COLO829 (cell line): Measurements from ENCODE around the gene CHST15.
"Not testable (repeated sequence)": the region's sequence is repeated elsewhere in the genome, so short reads cannot be mapped to it uniquely, and the experiment has no call there.

Experiments
- DNase-seq: peaks from one replicate; pipeline ENCODE4 v3.0.0; 2012; ENCODE audit warnings: low spot score

The CHST15 gene

DNA sequence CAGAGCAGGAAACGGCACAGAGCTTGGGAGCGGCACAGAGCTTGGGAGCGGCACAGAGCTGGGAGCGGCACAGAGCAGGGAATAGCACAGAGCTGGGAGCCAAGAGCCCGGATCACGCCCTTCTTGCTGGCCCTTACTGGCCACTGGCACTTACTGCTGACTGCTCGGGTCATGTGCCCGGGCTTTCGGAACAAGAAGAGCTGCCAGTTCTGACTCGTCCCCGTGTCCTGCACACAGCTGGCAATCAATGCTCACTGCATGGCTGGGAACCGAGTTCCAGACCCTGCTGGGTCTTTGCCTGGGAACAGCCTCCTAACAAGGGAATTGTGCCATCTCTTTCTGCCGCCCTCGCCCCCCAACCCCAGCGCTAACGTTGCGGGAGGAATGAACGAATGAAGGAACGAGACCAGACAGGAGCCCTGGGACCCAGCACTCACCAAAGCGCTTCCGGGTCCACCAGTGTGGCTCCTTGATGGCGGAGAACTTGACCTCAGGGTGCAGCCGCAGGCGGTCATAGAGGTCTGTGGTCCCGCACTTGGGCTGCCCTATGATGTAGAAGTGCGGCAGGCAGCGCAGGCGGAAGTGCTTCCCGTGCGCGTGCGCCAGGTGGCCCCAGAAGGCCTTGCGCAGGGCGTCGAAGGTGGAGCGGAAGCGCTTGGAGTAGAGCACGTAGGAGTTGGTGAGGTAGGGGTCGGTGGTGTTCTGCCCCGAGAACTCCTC, 49.1 kb downstream of the CHST15 start:
- DNase-seq: no peak

DNA sequence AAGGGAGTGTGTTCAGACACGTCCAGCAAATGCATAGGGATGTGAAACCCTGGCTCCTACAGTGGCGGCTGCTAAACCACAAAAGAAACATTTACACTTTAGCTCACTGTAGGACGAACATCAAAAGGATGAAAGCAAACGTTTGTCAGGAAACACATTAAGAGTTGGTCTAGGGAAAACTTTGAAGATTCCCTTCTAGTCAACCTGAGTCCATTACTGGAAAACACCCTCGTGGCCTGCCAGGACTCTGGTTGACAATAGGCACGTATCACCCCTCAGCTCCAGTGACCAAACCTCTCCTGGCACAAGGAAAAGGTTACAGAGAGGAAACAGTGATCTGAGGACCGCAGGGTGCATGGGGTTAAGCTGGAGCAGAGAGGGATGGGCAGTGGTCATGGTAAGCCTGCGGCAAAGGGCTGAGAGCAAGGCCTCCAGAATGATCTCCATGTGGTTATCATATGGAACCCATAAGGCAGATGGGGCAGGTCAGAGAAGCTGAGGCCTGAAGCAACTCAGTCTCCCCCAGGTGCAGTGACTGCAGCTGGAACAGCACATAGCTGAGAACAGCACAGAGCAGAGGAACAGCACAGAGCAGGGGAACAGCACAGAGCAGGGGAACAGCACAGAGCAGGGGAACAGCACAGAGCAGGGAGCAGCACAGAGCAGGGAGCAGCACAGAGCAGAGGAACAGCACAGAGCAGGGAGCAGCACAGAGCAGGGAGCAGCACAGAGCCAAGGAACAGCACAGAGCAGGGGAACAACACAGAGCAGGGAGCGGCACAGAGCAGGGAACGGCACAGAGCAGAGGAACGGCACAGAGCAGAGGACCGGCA, 49.9 kb downstream of the CHST15 start:
- no peak for DNase-seq

DNA sequence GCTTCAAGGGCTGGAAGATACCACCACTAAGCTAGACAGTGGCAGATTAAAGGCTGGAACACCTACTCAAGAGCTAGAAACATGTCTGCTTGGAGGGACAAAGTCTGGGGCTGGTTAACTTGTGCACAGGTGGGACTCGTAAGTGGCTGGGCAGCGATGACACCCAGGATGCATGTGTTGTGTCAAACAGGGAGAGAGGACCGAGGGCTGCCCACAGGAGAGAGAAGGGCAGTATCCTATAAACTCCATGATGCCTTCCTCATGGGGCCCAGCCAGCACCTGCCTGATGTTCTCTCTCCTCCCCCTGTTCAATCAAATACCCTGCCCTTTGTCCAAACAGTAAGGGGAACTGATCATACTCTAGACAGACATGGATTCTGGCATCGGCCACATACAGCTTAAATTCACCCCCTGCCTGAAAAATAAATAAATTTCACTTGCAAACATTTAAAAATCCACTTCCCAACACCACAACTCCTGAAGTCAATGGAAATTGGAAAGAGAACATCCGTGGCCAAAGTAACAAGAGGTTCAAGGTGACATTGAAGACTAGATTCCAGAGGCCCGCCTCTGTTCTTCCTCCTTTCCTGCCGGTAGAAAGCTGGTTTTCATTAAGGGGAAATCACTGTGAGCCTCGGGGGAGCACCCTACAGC, 50.6 kb downstream of the CHST15 start:
- DNase-seq: no peak

DNA sequence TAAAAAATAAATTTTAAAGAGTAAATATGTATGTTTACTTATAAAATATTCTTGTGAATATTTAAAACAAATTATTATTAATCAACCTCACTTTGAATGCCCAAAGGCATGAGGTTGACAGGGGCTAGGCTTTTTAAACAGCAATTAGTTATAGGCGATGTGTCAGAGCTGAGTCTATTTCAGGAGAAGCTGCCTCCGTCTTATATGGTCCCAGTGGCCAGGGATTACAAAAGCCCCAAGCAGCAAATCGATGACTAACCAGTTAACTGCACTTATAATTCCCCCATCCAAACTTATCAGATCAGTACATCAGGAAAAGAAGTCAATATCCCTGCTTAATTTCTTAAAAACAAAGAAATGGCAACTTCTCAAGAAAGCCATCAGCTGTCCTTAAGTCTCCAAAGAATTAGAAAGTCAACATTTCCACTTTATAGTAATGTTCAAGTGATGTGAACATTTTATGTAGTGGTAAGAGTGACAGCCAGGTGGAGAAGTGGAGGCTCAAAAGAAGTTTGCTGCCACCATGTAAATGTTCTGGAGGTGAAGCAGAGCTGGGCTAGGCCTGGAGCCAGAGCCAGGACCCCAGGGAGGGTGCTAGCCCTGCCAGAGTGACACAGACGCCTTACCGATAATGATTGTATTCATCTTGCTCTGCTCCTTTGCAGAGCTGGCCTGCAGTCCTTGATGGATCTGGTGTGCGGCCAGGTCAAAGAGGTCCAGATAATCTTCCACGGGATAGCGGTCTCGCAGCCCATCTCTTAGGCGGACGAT, 51.5 kb downstream of the CHST15 start:
- DNase-seq: no peak

DNA sequence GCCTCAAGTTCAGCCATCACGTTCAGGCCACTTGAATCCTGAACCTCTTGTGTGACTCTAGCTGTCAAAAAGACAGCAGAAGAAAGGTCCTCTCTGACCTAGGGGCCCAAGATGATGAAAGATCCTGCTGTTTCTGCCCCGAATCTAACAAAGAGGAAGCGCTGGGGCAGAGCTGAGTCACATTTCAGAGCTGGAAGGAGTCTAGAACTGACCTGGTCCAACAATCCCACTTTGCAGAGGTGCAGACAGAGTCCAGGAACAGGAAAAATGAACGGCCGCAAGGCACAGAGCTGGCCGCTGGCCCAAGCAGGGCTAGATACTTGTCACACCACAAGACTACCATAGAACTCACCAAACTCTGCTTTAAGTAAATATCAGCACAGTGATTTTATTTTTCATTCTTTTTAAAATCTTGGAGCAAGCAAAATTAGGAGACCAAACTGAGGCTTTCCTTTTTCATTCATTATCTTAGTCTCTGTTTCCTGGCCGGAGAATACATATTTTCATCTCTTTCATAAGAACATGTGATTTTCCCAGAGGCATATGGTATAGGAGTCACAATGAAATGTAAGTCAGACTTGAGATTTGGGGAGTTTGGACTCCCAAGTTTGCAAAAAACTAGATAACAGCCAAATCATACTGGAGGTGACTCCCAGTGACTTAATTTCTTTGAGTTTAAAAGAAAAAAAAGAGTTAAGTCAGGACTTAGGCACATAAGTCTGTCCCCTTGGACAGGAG, 52.8 kb downstream of the CHST15 start:
- DNase-seq: no peak

DNA sequence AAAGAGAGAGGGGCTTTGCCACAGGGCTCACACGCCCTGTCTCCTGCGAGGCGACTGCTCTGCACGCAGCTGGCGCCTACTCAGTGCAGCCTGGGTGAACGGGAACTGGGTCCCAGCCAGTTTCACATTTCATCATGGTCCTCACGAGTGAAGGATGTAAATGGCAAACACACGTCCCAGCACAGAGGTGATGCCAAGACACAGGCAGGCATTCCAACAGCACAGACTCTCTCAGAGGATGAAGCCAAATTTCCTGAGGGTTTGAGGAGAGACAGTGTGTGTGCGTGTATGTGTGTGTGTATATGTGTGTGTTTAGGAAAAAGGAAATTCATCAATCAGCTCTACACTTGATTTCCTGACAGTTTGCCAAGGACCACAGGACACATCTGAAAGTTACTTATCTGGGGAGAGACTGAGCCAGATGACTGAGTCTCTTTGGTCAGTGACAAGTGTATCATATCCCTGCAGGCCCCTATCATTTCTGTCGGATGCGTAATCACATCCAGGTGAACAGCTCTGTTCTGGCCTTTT, 53.9 kb downstream of the CHST15 start:
- DNase-seq: no peak

DNA sequence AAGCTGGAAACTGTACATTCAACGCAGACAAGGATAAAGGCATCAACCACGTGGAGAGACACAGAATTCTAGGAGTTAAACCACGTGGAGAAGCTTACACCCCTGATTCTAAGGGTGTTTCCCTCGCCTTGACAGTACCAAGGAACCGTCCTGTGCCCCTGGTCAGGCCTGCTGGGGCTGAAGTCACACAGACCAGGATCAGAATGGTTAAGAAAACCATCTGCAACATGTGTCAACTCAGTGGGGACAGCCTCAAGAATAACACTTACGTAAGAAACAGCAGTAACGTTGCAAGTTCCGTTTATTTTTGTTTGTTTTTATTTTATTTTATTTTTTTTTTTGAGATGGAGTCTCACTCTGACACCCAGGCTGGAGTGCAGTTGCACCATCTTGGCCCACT, 55.6 kb downstream of the CHST15 start:
- DNase-seq: no peak

DNA sequence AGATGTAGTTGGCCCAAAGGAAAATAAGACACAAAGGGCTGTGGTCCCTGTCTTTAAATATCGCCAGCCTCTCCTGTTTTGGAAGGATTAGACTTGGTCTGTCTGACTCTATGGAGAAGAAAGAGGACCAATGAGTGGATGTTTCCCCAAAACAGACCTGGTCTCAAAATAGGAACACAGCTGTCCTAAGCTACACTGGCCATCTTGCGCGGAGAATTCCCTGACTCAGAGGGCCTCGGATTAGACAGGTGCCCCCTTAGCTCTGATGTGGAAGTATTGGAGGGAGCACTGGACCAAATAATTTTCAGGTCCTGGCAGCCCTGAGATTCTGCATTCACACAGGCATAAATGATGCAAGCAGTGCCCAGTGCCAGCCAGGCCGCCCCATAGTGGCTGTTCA, 56.1 kb downstream of the CHST15 start:
- DNase-seq: no peak

DNA sequence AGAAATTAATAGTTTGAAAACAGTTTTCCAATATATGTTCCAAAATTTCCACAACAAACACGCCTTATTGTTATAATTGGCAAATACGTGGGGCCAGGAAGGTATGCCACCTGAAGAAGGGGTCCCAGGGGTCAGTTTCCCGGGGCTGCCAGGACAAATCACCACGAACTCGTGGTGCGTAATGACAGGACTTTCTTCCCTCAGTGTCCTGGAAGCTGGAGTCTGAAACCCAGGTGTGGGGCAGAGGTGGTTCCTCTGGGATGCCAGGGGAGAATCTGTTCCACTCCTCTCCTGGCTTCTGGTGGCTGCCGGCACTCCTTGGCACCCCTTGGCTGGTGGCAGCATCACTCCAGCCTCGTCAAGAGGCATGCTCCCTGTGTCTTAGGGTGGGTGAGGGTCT, 56.7 kb downstream of the CHST15 start:
- DNase-seq: no peak

DNA sequence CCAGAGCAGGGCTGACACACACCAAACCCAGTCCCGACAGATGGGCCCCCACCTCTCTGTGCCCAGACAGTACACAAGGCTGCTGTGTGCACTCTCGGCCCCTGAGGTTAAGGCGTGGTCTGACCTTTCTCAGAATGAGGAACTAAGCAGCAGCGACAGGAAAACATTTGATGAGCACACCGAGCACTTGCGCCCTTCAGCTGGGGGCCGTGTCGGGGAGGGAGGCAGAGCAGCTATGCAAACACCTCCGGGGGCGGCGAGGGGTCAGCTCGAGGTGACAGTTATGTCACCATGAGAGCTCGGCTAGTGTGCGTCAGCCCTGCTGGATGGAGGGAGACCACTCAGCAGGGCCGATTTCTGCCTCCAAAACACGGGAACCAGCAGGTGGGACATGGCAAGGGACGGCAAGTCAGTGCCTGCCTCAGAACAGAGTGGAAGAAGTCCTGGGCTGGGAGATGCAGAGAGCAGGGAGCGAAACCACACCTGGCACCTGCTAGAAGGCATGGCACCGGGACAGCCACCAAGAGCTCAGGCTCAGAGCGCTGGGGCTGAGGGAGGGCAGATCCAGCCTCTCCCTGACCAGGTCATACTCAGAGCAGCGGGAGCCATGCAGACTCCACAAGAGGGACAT, 57.4 kb downstream of the CHST15 start:
- no peak for DNase-seq

DNA sequence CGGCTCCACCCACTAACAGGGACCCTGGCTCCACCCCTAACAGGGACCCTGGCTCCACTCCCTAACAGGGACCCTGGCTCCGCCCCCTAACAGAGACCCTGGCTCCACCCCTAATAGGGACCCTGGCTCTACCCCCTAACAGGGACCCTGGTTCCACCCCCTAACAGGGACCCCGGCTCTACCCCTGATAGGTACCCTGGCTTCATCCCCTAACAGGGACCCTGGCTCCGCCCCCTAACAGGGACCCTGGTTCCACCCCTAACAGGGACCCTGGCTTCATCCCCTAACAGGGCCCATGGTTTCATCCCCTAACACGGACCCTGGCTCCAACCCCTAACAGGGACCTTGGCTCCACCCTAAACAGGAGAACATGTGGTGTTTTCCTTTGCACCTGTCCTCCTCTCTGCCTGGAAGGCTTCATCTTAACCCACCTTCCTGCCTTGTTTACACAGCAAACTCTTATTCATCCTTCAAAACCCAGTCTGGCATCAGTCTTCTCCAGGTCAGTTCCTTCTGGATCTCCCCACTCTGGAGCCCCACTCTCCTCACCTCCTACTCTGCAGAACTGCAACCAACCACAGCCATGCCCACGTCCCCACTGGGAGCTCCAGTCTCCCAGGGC, 58.0 kb downstream of the CHST15 start:
- no peak for DNase-seq

DNA sequence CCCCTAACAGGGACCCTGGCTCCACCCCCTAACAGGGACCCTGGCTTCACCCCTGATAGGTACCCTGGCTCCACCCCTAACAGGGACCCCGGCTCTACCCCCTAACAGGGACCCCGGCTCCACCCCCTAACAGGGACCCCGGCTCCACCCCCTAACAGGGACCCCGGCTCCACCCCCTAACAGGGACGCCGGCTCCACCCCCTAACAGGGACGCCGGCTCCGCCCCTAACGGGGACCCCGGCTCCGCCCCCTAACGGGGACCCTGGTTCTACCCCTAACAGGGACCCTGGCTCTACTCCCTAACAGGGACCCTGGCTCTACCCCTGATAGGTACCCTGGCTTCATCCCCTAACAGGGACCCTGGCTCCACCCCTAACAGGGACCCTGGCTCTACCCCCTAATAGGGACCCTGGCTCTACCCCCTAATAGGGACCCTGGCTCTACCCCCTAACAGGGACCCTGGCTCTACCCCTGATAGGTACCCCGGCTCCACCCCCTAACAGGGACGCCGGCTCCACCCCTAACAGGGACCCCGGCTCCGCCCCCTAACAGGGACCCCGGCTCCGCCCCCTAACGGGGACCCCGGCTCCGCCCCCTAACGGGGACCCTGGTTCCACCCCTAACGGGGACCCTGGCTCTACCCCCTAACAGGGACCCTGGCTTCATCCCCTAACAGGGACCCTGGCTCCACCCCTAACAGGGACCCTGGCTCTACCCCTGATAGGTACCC, 58.7 kb downstream of the CHST15 start:
- not testable (repeated sequence) for DNase-seq

DNA sequence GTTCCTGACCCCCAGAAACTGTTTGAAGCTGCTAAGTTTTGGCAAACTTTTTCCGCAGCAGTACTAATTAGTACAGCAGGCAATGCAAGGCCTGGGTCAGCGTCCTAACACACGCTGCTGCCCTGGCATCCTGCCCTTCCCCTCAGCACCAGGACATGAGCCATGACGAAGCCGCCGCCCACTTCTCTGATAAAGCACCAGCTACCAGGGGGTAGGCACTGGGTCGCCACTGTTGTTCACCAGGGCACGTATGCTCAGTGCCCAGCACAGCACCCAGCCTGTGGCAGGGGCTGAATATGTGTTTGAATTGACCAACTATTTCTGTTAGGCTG, 59.5 kb downstream of the CHST15 start:
- no peak for DNase-seq

DNA sequence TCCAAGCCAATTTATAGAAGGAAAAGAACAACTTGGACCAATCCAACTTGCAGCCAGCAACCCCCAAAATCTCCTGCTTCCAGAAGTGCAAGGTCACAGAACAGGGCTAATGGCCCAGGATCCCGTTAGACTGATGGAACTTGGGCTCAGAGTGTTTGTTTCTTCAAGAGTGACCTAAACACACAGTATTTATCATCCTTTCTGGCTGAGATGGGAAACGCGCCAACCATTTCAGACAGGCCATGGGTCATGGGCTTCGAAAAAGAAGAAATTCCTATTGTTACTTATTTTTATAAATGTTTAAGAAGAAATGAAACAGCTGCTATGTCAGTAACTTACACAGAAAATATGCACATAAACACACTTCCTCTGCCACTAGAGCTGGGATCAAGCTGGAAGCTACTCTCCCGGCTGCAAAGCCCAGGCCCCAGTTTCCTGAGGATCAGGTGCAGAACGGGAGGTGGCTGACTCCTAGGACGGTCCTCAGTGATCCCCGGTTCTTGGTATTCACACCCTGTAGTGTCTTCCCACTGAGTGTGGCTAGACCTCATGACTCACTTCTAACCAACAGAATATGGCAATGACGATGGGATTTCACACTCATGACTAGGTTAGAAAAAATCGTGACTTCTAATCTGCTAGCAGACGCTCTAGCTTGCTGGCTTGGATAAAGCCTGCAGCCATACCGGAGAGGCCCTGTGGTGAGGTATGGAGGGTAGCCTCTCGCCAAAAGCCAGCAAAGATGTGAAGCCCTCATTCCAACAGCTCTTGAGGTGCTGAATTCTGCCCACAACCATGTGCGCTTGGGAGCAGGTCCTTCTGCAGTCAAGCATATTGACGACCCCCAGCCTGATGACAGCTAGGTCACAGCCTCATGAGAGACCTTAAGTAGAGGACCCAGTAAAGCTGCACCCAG, 60.2 kb downstream of the CHST15 start:
- no peak for DNase-seq

DNA sequence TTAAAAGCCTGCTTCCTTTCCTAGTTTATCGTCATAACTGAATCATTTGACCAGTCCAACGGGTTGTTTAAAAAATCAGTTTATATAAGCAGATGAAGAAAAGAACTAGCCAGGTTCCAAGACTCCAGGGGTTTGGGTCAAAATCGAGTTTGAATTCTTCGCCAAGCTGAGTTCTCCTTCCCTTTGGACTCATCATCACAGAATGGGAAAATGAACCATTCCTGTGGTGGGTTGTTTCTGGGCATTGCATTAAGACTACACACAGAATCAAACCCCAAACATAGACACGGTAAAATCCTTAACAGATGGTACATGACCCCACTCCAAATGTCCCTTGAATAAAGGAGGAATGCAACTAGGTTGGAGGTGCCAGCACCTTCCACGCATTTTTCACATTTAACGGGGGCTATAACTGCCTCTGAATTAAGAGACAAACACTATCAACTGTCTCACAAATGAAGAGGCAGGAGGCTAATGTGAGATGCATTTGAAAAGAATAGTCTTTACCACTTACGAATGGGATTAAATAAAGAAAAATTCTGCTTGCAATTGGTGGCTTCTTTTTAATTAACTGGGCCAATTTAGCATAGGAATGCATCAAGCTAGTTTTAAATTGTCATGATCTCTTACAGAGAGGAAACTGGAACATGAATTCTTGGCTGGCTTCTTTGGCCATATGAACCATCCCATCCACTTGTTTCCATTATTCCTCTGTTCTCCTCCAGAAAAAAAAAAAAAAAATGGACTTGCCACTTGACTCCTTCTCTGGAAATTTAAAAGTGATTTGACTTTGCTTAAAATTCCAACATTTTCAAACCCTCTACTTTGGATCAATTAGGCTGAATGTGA, 61.1 kb downstream of the CHST15 start:
- DNase-seq: no peak

DNA sequence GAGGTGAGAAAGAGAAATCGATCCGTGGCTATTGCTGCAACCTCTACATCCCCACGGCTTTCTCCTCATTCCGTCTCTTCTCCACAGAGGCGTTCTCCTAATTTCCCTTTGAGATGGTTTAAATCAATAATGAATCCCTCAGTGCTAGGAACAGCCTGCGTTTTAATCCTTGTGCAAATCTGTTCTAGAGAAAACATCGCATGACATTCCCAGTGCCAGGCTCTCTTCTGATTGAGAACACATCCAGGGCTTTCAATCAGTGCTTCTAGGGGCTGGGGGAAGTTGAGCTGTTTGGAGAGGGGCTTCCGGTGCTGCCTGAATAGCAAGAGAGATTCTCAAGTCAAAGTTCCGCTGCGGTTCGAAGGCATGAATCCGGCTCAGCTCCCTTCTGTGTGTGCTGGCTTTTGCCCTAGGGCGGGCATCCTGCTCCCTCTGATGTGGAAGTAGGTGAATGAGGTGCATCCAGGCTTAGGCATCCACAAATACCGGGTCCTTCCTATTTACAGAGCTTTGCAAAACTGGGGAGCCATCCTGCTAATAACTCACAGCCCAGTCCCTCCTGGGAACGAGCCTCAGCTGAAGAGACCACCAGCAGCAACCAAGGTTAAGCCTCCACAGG, 62.8 kb downstream of the CHST15 start:
- DNase-seq: no peak

DNA sequence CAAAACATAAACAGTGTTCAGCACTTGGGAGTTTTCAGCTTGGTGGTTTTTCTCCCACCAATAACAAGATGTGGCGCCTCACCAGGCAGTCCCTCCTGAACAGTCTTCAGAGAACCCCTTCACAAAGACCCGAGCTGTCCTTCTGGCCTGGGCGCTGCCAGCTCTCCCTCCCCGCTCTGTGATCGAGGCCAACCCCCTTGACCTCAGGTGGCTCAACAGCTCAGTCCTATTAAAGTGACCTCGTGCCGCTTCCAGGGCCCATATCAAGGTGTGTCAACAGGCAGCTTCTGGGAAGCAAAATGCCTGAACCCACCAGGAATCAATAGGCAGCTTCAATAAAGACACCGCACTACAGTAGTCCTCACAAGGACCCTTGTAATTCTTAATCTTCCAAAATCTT, 63.3 kb downstream of the CHST15 start:
- DNase-seq: no peak
